DND-41 (cell line): ENCODE data around the gene USP36.

Experiments
- ATAC-seq: fragments of 200-7000 bp; cut with Tn5 transposase; 3 replicates; pipeline ENCODE4 v1.9.1; 2021; ENCODE audit warnings: low read depth; ENCODE audit not compliant: insufficient read depth
- DNase-seq: peaks from one replicate; pipeline ENCODE4 v3.0.0-alpha.2; 2020
- H2AFZ ChIP-seq: 2 replicates; pipeline ENCODE4 v1.6.0; 2012; ENCODE audit warnings: low read depth, low read length
- H3K27ac ChIP-seq: 2 replicates; pipeline ENCODE4 v1.5.1; 2012; ENCODE audit warnings: low read length, inconsistent platforms
- H3K27me3 ChIP-seq: fragments of 200-600 bp; sonication (generic); 2 replicates; pipeline ENCODE4 v1.6.0; 2012; ENCODE audit warnings: low read length, mild to moderate bottlenecking, inconsistent platforms; ENCODE audit not compliant: insufficient read depth, poor library complexity
- H3K36me3 ChIP-seq: 2 replicates; pipeline ENCODE4 v1.5.1; 2012; ENCODE audit warnings: low read length, inconsistent platforms; ENCODE audit not compliant: insufficient read depth
- H3K4me1 ChIP-seq: 2 replicates; pipeline ENCODE4 v1.5.1; 2012; ENCODE audit warnings: mild to moderate bottlenecking, low read length; ENCODE audit not compliant: insufficient read depth
- H3K4me2 ChIP-seq: 2 replicates; pipeline ENCODE4 v1.6.0; 2012; ENCODE audit warnings: mild to moderate bottlenecking, moderate library complexity, low read length, inconsistent platforms; ENCODE audit not compliant: insufficient read depth
- H3K4me3 ChIP-seq, 2 experiments: fragments of 200-600 bp in 1 of 2; shearing (Covaris generic) in 1 of 2; 2 replicates each; pipeline ENCODE4 v1.5.1; 2012 to 2016; ENCODE audit warnings: inconsistent platforms in 2 of 2, low read length in 2 of 2, mild to moderate bottlenecking in 2 of 2, low read depth in 1 of 2, moderate library complexity in 1 of 2
- H3K79me2 ChIP-seq: 2 replicates; pipeline ENCODE4 v1.6.0; 2012; ENCODE audit warnings: low read length, inconsistent platforms; ENCODE audit not compliant: insufficient read depth
- H3K9ac ChIP-seq: 2 replicates; pipeline ENCODE4 v1.6.0; 2012; ENCODE audit warnings: low read depth, mild to moderate bottlenecking, inconsistent platforms, low read length, moderate library complexity
- H3K9me3 ChIP-seq: 2 replicates; pipeline ENCODE4 v1.5.1; 2012; ENCODE audit warnings: low read length, moderate library complexity, mild to moderate bottlenecking, inconsistent platforms; ENCODE audit not compliant: insufficient read depth, severe bottlenecking
- H4K20me1 ChIP-seq: 2 replicates; pipeline ENCODE4 v1.6.0; 2012; ENCODE audit warnings: low read length; ENCODE audit not compliant: insufficient read depth
- CTCF ChIP-seq: IDR thresholded peaks from 2 replicates; pipeline ENCODE4 v1.5.1; 2012; ENCODE audit warnings: borderline replicate concordance, low read length, moderate library complexity, mild to moderate bottlenecking; ENCODE audit not compliant: poor library complexity, severe bottlenecking; ENCODE audit errors: extremely low read depth
- EZH2 ChIP-seq: IDR thresholded peaks from 3 replicates; pipeline ENCODE4 v1.6.1; 2012; ENCODE audit warnings: borderline replicate concordance, low read depth, mild to moderate bottlenecking, moderate library complexity, low read length, inconsistent platforms; ENCODE audit not compliant: severe bottlenecking

The USP36 gene

GRCh38 chr17:78766743-78767294 is 73.8 kb downstream of the USP36 start:
- no peak for ATAC-seq
- no peak for DNase-seq
- peaks cover 36% of the 10 kb centered on the region for H4K20me1 ChIP-seq
- no peak overlapping the region for H3K9ac ChIP-seq
- no peak overlapping the region for H3K4me3 ChIP-seq
- no peaks in the 10 kb centered on the region for H3K27me3 ChIP-seq
- no peak overlapping the region for H3K27ac ChIP-seq
- no peaks in the 10 kb centered on the region for H3K9me3 ChIP-seq
- H3K4me1 ChIP-seq, result no peaks in the 10 kb centered on the region; the same call in 1 of the 2 replicates
- H3K79me2 ChIP-seq, result peaks cover 54% of the 10 kb centered on the region
- H3K36me3 ChIP-seq, result no peaks in the 10 kb centered on the region
- H2AFZ ChIP-seq, result no peak overlapping the region
- no peak for TF ChIP-seq CTCF
- TF ChIP-seq EZH2, result no peak
- no peak overlapping the region for H3K4me2 ChIP-seq

- Histone ChIP-seq H3K9ac (no peak overlapping the region), H3K79me2 (peaks cover 51% of the 10 kb centered on the region), H3K4me2 (no peak overlapping the region), H4K20me1 (peaks cover 39% of the 10 kb centered on the region), H3K9me3 (no peaks in the 10 kb centered on the region), H3K27ac (no peak overlapping the region), H3K4me1 (no peaks in the 10 kb centered on the region), H3K27me3 (no peaks in the 10 kb centered on the region), H2AFZ (no peak overlapping the region), H3K36me3 (no peaks in the 10 kb centered on the region), H3K4me3 (no peak overlapping the region)
- TF ChIP-seq EZH2 (no peak), CTCF (no peak)
- no peak for ATAC-seq
- DNase-seq, result no peak
Observed at GRCh38 chr17:78766225-78766624, 74.4 kb downstream of the USP36 start.

- no peak overlapping the region for H3K4me3 ChIP-seq
- peaks cover 41% of the 10 kb centered on the region for H4K20me1 ChIP-seq
- H3K4me1 ChIP-seq, result peaks cover 3% of the 10 kb centered on the region; the same call in 1 of the 2 replicates
- no peak overlapping the region for H2AFZ ChIP-seq
- ATAC-seq, result no peak
- peaks cover 51% of the 10 kb centered on the region for H3K79me2 ChIP-seq
- H3K27me3 ChIP-seq, result no peaks in the 10 kb centered on the region
- DNase-seq, result no peak
- no peak overlapping the region for H3K9ac ChIP-seq
- TF ChIP-seq EZH2, result no peak
- no peak for TF ChIP-seq CTCF
- no peaks in the 10 kb centered on the region for H3K36me3 ChIP-seq
- no peak overlapping the region for H3K27ac ChIP-seq
- H3K4me2 ChIP-seq, result no peak overlapping the region
- H3K9me3 ChIP-seq, result no peaks in the 10 kb centered on the region
Observed at GRCh38 chr17:78765821-78766220, 74.8 kb downstream of the USP36 start.
